Fibroblast of skin of back (primary cell): ENCODE data around the gene TACC2.
"Not testable (repeated sequence)": the region's sequence is repeated elsewhere in the genome, so short reads cannot be mapped to it uniquely, and the experiment has no call there.

Source experiments
- DNase-seq: peaks from one replicate; pipeline ENCODE4 v3.0.0-alpha.2; 2013

TACC2 gene

DNA sequence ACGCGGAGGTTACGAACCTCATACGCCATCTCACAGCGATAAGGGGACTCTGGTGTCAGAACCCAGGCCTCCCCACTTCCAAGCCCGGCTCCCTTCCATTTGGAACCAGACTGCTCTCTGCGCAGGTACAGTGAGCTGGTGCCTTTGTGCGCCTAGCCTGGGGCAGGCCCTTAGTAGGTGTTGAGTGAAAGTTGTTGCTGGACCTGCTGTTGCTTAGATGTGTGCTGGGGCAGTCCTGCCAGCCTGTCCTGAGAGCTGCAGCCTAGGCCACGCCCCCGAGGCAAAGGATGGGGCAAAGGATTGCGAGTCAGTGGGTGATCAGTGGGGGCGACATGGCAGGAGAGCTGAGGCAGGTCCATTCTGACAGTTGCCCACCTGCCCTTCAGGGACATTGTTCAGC is 209.7 kb downstream of the TACC2 start:
- no peak for DNase-seq

DNA sequence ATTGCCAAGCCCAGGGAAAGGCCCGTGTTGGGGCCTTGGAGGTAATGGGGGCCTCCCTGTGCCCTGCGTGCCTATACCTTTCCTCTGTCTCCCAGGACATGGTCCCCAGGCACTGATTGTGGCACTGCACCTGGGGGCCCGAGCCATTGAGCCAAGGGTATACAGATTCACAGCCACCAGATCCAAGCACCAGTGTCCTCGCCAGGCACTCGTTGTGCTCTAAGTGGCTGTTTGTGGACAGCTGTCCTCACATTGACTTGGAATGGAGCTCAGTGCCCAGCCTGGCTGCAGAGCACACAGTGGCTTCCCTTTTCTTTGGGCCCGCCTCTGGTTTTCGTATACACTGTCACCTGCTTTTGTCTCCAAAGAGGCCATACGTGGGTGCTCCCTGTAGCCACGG is 210.1 kb downstream of the TACC2 start:
- no peak for DNase-seq

DNA sequence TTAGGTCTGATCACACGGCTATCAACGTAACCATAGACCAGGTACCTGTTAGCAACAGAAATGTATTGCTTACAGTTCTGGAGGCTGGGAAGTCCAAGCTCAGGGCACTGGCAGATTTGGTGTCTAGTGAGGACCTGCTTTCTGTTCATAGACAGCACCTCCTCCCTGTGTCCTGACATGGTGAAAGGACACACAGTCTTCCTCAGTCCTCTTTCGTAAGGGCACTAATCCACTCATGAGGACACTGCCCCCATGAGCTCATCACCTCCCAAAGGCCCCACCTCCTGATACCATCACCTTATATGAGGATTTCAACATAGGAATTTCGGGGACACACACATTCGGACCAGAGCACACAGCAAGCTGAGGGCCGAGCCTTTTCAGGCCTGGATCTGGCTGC is 210.7 kb downstream of the TACC2 start:
- no peak for DNase-seq

DNA sequence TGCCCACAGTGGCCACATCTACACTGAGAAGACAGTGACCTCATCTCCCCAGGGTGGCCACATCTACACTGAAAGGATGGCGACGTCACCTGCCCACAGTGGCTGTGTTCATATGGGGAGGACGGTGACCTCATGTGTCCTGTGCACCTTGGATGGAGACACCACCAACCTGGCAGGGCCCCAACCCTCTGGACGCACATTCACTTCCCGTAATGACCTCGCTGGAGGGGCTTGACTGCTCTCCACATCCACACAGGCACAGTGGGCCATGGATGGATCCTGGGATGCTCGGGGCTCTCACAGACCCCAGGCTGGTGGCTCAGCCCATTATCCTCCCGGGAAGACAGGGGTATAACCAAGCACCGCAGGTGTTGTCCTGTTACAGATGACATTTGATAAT is 212.4 kb downstream of the TACC2 start:
- DNase-seq = no peak

DNA sequence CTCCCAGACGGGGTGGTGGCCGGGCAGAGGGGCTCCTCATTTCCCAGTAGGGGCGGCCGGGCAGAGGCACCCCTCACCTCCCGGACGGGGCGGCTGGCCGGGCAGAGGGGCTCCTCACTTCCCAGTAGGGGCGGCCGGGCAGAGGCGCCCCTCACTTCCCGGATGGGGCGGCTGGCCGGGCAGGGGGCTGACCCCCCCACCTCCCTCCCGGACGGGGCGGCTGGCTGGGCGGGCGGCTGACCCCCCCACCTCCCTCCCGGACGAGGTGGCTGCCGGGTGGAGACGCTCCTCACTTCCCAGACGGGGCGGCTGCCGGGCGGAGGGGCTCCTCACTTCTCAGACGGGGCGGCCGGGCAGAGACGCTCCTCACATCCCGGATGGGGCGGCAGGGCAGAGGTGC is 214.2 kb downstream of the TACC2 start:
- not testable (repeated sequence) for DNase-seq

- DNase-seq = no peak
Measured at GRCh38 chr10:122204691-122205489, 215.9 kb downstream of the TACC2 start.

DNA sequence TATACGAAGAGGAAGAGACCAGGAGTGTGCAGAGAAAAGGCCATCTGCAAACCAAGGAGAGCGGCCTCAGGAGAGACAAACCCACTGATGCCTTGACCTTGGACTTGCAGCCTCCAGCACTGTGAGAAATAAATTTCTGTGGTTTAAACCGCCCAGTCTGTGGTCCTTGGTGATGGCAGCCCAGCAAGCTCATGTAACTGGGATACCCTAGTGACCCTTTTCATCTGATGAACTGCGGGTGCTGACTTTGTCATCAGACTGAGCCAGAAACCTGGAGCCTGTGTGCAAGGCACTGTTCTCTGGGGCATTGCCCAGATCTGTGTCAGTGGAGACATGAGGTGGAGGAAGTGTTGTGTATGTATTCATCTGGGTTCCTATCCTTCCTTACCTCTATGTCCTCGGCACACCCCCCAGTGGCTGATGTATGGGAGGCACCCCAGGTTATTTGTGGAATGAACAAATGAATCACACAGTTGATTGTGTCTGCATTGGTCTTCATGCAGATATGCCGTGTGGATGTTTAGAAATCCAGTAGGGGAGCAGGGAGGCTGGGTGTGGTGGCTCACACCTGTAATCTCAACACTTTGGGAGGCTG is 217.6 kb downstream of the TACC2 start:
- DNase-seq = no peak

DNA sequence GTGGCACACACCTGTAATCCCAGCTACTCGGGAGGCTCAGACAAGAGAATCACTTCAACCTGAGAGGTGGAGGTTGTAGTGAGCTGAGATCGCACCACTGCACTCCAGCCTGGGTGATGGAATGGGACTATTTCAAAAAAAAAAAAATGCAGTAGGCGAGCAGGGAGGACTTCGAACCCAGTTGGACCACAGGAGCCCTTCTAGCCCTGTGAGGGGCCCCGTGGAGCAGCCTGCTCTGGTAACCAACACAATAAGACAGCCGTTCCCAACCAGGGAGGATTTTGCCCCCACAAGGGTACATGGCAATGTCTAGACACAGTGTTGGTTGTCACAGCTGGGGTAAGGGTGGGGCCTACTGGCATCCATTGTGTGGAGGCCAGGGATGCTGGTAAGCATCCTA is 218.2 kb downstream of the TACC2 start:
- no peak for DNase-seq

DNA sequence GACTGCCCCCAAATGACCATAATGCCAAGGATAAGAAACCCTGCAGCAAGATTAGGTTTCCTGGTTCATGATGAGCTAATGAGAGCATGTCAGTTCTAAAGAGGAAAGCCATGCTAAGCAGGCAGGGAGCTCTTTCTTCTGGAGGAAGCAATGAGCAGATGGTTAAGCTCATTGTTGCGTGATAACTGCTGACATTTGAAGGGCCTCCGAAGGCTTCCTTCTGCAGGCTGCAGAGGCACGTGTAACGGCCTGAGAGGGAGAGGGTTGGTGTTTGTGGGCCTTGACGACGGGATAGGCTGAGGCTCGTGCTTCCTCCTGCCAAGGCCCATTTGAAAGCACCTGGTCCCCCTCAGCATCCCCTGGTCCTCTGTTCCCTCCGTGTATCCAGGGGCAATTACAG is 218.6 kb downstream of the TACC2 start:
- no peak for DNase-seq

GRCh38 chr10:122208571-122209430 is 219.8 kb downstream of the TACC2 start:
- DNase-seq = no peak

- no peak for DNase-seq
Measured at GRCh38 chr10:122210481-122211265, 221.7 kb downstream of the TACC2 start.

- no peak for DNase-seq
Measured at GRCh38 chr10:122213364-122213763, 224.4 kb downstream of the TACC2 start.

DNA sequence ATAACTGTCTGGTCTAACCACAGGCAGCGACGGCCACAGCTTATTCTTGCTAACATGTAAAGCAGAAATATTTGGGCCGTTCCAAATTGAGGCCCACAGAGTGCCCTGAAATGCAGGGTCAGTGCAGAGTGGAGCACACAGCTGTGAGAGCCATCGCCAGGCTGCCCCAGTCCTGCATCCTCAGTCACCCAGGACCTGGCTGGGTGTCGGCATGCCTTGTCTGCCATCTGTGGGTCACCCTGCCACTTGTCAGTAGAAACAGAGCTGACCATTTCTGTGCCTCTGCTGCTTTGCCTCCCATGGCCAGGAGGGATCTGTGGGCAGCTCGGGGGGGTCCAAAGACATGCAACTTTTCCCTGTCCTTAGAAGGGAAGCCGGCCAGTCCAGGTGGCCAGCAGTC is 224.8 kb downstream of the TACC2 start:
- DNase-seq = no peak

DNA sequence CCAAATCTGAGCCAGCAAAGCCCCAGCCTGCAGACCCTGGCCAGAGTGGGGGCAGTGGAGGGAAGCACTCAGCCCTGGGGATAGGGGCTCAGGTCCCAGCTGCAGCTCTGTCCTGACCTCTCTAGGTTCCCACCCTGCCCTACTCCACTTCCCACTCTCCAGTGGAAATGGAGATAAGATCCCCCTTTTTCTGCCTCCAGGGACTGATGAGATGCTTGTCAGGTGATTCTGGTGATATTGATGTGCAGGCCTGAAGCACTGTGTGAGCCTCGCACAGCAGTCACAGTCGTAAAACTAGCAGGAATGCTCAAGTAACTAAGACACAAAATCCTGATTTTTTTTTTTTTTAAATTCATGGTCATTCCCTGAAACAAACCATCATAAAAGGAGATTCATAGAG is 227.1 kb downstream of the TACC2 start:
- DNase-seq = no peak

DNA sequence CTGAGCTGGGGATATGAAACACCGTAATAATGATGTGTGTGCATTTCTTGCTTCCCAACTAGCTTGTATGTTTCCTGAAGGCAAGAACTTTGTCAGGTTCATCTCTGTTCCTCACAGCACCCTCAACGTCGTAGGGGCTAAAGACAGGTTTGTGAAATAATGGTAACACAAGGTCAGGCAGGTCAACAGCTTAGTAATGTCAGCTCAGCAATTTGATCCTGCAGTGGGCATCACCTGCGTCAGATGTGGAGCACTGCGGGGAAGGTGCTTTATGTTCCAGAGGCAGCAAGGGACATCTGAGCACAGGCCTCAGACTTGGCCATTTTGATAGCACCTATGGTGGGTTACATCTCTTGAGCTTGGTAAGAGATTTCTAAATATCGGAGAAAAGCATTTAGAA is 230.4 kb downstream of the TACC2 start:
- no peak for DNase-seq

DNA sequence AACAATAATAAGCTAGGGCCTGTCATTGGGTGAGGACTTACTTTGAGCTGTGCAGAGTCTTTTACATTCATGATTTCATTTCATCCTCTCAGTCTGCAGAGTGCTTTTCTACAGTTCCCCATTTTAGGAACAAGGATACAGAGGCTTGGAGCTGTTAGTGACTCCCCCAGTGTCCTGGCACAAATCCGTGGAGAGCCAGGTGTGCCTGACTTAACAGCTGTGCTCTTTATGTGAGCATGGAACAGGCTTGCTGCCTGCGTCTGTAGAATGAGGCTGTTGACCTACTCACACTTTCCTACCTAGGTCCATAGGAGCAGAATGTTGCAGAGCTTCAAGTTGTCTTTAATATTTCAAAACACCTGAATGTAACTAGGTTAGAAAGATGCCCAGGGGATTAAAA is 231.8 kb downstream of the TACC2 start:
- DNase-seq = no peak

DNA sequence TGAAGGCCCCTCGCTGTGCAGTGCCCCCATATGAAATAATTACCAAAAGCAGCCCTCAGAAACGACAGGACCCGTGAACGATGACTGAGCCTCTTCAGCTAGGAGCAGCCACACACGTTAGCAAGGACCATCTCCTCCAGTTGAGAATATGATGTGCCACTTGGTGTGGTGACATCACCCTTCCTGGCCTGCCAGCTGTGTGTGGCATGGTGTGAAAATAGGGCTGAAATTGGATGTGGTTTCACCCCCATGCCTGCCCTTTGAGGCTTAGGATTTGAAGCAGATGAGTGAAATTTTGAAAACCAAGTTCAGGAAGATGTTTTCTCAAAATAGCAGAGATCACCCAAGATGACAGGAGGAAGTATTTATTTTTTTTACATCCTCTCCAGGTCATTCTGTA is 233.0 kb downstream of the TACC2 start:
- no peak for DNase-seq

DNA sequence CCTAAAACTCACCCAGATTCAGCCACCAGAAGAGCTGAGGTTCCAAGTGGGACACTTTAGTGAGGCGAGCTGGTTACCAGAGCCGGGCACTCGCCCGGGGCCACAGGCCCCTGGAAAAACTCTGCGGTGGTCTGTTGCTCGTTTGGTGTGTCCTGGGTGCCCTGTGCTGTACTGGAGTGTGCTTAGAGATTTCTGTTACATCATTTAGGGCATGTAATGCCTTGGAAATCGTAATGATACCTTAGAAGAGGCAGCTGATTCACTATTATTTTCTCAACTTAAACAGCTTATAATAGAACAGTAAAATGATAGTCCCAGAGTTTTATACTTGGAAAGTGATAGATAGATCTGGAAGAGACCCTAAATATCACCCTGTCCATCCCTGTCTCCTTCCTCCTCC is 233.7 kb downstream of the TACC2 start:
- DNase-seq = no peak

DNA sequence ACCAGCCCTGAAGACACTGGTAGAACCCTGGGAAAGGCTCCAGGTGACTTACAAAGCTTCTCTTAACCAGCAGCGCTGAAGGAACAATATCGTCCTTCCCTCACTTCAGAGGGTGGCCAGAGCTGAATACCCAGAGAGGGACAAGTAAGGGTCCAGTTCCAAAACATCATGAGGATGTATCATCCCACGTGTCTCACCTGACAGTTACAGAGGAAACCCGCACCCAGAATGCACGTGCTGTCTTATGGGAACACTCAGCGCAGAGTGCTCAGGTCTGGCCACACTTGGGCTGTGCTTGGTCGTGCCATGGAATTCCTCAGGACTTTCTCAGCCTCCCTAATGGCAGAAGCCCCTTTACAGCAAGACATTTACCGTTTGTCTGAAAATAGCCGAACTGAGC is 235.2 kb downstream of the TACC2 start:
- no peak for DNase-seq

DNA sequence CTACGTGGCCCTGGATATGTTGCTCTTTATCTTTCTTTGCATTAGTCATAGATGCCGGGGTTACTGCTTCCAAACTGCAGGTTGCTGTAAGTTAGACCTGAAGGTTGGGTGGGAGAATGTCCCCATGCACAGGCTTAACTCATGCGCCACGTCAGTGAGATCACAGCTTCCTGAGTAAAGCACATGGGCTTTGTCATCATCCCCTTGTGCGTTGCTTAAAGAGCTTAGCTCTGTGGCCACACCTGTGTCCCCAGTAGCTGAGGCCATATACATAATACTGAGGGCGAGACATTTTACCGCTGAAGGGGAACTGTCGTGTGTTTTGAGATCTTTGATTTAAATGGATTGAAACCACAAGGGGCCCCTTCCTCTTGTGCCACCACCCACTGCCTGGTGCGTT is 236.4 kb downstream of the TACC2 start:
- no peak for DNase-seq

- no peak for DNase-seq
Measured at GRCh38 chr10:122227754-122228153, 238.8 kb downstream of the TACC2 start.

GRCh38 chr10:122229666-122230065 is 240.7 kb downstream of the TACC2 start:
- DNase-seq = no peak

- no peak for DNase-seq
Measured at GRCh38 chr10:122230222-122230621, 241.3 kb downstream of the TACC2 start.
